ENCODE results near the gene GAS7.

Gene GAS7

GRCh38 chr17:9981344-9981915 is 217.0 kb downstream of the GAS7 start:
- DNase-seq (ENCODE audit: low spot score), result no peak

DNA sequence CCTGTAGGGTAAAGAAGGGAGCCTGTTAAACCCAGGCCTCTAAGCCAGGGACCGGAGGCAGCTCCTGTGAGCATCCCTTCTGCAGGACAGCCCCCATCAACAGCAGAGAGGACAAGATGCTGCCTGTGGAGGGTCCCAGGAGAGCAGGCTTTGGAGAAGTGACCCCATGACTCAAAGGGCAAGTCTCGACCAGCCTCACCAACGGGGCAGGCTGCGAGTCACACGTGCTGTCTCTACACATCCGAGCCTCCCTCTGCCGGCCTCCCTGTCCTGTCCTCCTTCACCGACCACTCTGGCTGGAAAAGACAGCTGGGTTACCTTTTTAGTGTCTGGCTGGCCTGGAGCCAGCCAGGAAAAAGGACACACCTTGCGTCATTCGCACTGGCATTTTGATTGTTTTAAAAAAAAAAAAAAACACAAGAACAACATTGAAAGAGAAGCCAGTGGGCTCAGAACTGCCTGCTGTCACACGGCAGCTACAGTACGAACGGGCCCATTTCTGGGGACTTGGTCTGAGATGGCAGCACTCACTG is 218.9 kb downstream of the GAS7 start:
- DNase-seq (ENCODE audit: low spot score), result no peak

- DNase-seq (ENCODE audit: low spot score), result no peak
Measured at GRCh38 chr17:9977180-9977575, 221.2 kb downstream of the GAS7 start.

- no peak for DNase-seq (ENCODE audit: low spot score)
Measured at GRCh38 chr17:9976283-9977179, 221.9 kb downstream of the GAS7 start.

DNA sequence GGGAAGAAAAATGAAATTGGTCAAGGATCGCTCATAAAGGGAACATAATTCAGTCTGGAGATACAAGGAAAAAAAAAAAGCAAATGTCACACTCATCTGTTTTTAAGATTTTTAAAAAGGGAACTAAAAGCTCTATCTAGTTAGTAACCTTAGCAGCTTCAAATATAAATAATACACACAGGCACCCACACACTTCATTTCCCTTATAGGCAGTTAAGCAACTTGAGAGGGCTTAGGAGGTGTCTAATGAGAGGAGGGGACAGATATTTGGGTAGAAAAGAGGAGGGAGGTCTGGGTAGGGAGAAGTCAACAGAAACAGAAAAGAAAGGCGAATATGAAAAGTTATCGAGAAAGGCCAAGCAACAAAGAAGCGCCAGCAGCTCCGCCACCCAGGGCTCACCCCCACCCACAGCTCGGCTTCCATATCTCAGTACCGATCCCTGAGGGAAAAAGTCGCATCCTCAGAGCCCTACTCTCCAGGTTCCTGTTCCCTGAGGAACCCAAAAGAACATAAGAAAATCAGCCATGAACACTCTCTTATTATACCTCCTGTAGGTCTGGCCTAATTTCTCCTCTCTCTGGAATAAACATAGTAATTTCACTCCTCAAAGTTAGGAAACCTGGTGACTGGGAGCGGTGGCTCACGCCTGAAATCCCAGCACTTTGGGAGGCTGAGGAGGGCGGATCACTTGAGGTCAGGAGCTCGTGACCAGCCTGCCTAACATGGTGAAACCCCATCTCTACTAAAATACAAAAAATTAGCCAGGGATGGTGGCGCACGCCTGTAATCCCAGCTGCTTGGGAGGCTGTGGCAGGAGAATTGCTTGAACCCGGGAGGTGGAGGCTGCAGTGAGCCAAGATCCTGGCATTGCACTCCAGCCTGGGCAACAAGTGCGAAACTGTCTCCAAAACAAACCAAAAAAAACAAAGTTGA is 223.7 kb downstream of the GAS7 start:
- no peak for DNase-seq (ENCODE audit: low spot score)

- no peak for DNase-seq (ENCODE audit: low spot score)
Measured at GRCh38 chr17:9973669-9974447, 224.5 kb downstream of the GAS7 start.

- no peak for DNase-seq (ENCODE audit: low spot score)
Measured at GRCh38 chr17:9971991-9972390, 226.4 kb downstream of the GAS7 start.

DNA sequence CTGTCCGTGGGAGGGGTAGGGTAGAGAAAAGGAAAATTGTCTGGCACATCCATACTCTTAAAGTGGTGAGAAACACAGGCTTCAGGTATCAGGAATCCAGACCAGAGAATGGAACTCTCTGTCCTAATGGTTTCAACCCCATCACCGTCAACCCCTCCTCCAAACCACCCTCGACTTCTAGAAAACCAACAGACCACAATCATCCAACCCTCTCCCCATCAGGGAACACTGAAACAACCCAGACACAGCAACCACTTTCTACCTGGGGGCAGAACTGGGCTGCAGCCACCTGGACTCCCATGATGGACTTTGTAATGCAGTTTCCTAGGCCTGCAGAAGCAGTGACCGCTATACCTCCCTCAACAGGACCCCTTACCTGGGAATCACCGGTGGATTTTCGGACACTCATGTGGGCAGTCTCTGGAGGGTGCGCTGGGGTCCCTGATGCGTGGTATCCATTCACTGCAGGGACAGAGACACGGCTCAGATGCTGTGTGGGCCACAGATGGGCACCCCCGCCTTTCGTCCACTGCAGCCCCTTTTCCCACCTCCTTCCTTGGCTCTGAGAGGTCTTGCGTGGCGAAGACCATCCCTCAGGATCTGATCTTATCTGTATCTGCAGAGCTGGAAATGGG is 229.0 kb downstream of the GAS7 start:
- no peak for DNase-seq (ENCODE audit: low spot score)

GRCh38 chr17:9968881-9969280 is 229.5 kb downstream of the GAS7 start:
- no peak for DNase-seq (ENCODE audit: low spot score)

- DNase-seq (ENCODE audit: low spot score), result no peak
Measured at GRCh38 chr17:9968008-9968407, 230.4 kb downstream of the GAS7 start.

- no peak for DNase-seq (ENCODE audit: low spot score)
Measured at GRCh38 chr17:9959377-9959981, 238.9 kb downstream of the GAS7 start.

DNA sequence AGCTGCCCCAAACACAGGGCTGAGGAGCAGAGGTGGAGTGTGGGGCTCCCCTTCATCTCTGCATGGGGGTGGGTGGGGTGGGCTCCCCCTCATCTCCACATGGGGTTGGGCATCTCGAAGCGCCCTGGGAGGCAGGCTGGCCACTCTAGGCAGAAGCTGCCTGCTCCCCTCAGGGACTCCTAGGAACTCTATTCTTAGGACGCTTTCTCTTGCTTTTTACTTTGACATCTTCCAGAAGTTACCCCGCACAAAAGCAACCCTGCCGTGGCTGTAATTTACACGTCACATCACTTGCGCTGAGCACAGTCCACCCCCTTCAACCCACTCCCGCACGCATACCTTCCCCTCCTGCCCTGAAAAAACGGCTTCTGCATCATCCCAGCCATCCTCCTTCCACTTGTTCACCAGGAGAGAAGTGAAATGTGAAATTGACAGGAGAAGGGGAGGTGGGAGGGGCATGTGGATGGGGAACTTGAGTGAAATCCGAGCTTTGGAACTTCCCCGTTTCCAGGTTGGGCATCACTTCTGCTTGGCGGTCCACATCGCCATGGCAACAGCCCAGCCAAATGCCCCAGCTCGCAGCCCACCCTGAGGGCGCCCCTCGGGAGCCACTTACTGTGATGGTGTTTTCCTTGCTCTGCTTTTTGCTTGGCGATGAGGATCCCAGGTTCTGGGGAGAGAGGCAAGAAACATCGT is 239.7 kb downstream of the GAS7 start:
- DNase-seq (ENCODE audit: low spot score), result no peak

- DNase-seq (ENCODE audit: low spot score), result no peak
Measured at GRCh38 chr17:9957244-9957643, 241.2 kb downstream of the GAS7 start.

- no peak for DNase-seq (ENCODE audit: low spot score)
Measured at GRCh38 chr17:9956474-9957131, 241.8 kb downstream of the GAS7 start.

DNA sequence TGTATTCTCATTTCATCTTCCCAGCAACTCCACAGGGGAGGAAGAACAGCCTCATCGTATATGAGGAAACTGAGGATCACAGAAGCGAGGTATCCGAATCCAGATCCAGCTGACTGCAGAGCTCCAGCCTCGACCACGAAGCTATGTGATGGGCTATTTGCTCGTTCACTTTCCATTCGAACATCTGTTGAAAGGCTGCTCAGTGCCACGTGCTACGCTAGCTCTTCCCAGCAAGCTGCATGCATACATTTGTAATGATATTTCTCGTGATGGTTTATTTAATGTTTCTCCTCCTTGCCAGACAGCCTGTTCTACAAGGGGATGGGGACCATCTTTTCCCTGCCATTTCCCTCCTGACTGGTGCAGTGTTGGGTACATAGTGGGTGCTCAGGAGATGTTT is 244.9 kb downstream of the GAS7 start:
- no peak for DNase-seq (ENCODE audit: low spot score)

GRCh38 chr17:9951803-9952202 is 246.6 kb downstream of the GAS7 start:
- no peak for DNase-seq (ENCODE audit: low spot score)

- DNase-seq (ENCODE audit: low spot score), result no peak
Measured at GRCh38 chr17:9948928-9949327, 249.5 kb downstream of the GAS7 start.

GRCh38 chr17:9944704-9945103 is 253.7 kb downstream of the GAS7 start:
- DNase-seq (ENCODE audit: low spot score), result no peak

DNA sequence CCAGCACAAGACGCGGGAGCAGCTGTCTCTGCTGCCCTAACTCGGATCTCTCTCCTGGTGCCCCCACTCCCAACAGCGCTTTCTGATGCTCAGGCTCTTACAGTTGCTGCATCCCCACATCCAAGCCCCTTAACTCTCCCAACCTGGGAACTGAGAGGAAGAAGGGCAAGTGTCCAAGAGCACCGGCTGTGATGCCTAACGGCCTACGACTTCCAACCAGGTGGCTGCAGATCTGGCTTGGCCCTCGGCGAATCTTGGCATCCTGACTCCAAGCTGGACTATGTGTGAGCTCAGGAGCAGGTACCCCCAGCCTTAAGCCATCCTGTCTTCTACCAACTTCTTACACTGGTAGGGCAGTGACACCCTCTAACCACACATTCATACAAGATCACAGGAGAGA is 255.1 kb downstream of the GAS7 start:
- DNase-seq (ENCODE audit: low spot score), result no peak

Data from hematopoietic multipotent progenitor cell treated with erythropoietin and hydrocortisone succinate and interleukin-3 and kit ligand, for 15 days (in vitro differentiated cells).